ENCODE results near the gene MCC.

Gene MCC

GRCh38 chr5:113381791-113382190, 106.5 kb downstream of the MCC start:
- Histone ChIP-seq H3K27ac (ENCODE audit: low read depth, low read length) (no peak overlapping the region), H3K4me3 (ENCODE audit: low read depth, low read length) (no peak overlapping the region), H3K9me3 (ENCODE audit: control insufficient read depth, insufficient read depth, low read depth, low read length) (no peaks in the 10 kb centered on the region), H3K4me1 (ENCODE audit: control insufficient read depth, insufficient read depth, low read length) (no peaks in the 10 kb centered on the region; the same call in 1 of the 2 replicates), H3K9ac (ENCODE audit: low read length) (no peak overlapping the region), H3K27me3 (ENCODE audit: control insufficient read depth, insufficient read depth, low read length) (no peaks in the 10 kb centered on the region), H3K36me3 (ENCODE audit: control insufficient read depth, insufficient read depth, low read length) (no peaks in the 10 kb centered on the region)

- Histone ChIP-seq H3K9me3 (ENCODE audit: control insufficient read depth, insufficient read depth, low read depth, low read length) (no peaks in the 10 kb centered on the region), H3K36me3 (ENCODE audit: control insufficient read depth, insufficient read depth, low read length) (no peaks in the 10 kb centered on the region), H3K4me3 (ENCODE audit: low read depth, low read length) (no peak overlapping the region), H3K27ac (ENCODE audit: low read depth, low read length) (no peak overlapping the region), H3K4me1 (ENCODE audit: control insufficient read depth, insufficient read depth, low read length) (no peaks in the 10 kb centered on the region; the same call in 1 of the 2 replicates), H3K9ac (ENCODE audit: low read length) (no peak overlapping the region), H3K27me3 (ENCODE audit: control insufficient read depth, insufficient read depth, low read length) (no peaks in the 10 kb centered on the region)
Observed at GRCh38 chr5:113380807-113381326, 107.4 kb downstream of the MCC start.

GRCh38 chr5:113379936-113380806, 108.1 kb downstream of the MCC start:
- Histone ChIP-seq H3K27me3 (ENCODE audit: control insufficient read depth, insufficient read depth, low read length) (no peaks in the 10 kb centered on the region), H3K9ac (ENCODE audit: low read length) (no peak overlapping the region), H3K4me1 (ENCODE audit: control insufficient read depth, insufficient read depth, low read length) (no peaks in the 10 kb centered on the region; the same call in 1 of the 2 replicates), H3K9me3 (ENCODE audit: control insufficient read depth, insufficient read depth, low read depth, low read length) (no peaks in the 10 kb centered on the region), H3K27ac (ENCODE audit: low read depth, low read length) (no peak overlapping the region), H3K4me3 (ENCODE audit: low read depth, low read length) (no peak overlapping the region), H3K36me3 (ENCODE audit: control insufficient read depth, insufficient read depth, low read length) (no peaks in the 10 kb centered on the region)

GRCh38 chr5:113378959-113379541, 109.2 kb downstream of the MCC start:
- Histone ChIP-seq H3K9ac (ENCODE audit: low read length) (no peak overlapping the region), H3K36me3 (ENCODE audit: control insufficient read depth, insufficient read depth, low read length) (no peaks in the 10 kb centered on the region), H3K4me1 (ENCODE audit: control insufficient read depth, insufficient read depth, low read length) (no peaks in the 10 kb centered on the region; the same call in 1 of the 2 replicates), H3K4me3 (ENCODE audit: low read depth, low read length) (no peak overlapping the region), H3K27me3 (ENCODE audit: control insufficient read depth, insufficient read depth, low read length) (no peaks in the 10 kb centered on the region), H3K27ac (ENCODE audit: low read depth, low read length) (no peak overlapping the region), H3K9me3 (ENCODE audit: control insufficient read depth, insufficient read depth, low read depth, low read length) (no peaks in the 10 kb centered on the region)

GRCh38 chr5:113378514-113378913, 109.7 kb downstream of the MCC start:
- Histone ChIP-seq H3K4me1 (ENCODE audit: control insufficient read depth, insufficient read depth, low read length) (no peaks in the 10 kb centered on the region; the same call in 1 of the 2 replicates), H3K9ac (ENCODE audit: low read length) (no peak overlapping the region), H3K27me3 (ENCODE audit: control insufficient read depth, insufficient read depth, low read length) (no peaks in the 10 kb centered on the region), H3K9me3 (ENCODE audit: control insufficient read depth, insufficient read depth, low read depth, low read length) (no peaks in the 10 kb centered on the region), H3K27ac (ENCODE audit: low read depth, low read length) (no peak overlapping the region), H3K4me3 (ENCODE audit: low read depth, low read length) (no peak overlapping the region), H3K36me3 (ENCODE audit: control insufficient read depth, insufficient read depth, low read length) (no peaks in the 10 kb centered on the region)

- Histone ChIP-seq H3K4me1 (ENCODE audit: control insufficient read depth, insufficient read depth, low read length) (no peaks in the 10 kb centered on the region; the same call in 1 of the 2 replicates), H3K9ac (ENCODE audit: low read length) (no peak overlapping the region), H3K36me3 (ENCODE audit: control insufficient read depth, insufficient read depth, low read length) (no peaks in the 10 kb centered on the region), H3K27ac (ENCODE audit: low read depth, low read length) (no peak overlapping the region), H3K27me3 (ENCODE audit: control insufficient read depth, insufficient read depth, low read length) (no peaks in the 10 kb centered on the region), H3K4me3 (ENCODE audit: low read depth, low read length) (no peak overlapping the region), H3K9me3 (ENCODE audit: control insufficient read depth, insufficient read depth, low read depth, low read length) (no peaks in the 10 kb centered on the region)
Observed at GRCh38 chr5:113378081-113378480, 110.2 kb downstream of the MCC start.

- Histone ChIP-seq H3K36me3 (ENCODE audit: control insufficient read depth, insufficient read depth, low read length) (no peaks in the 10 kb centered on the region), H3K27me3 (ENCODE audit: control insufficient read depth, insufficient read depth, low read length) (no peaks in the 10 kb centered on the region), H3K27ac (ENCODE audit: low read depth, low read length) (no peak overlapping the region), H3K4me1 (ENCODE audit: control insufficient read depth, insufficient read depth, low read length) (no peaks in the 10 kb centered on the region; the same call in 1 of the 2 replicates), H3K4me3 (ENCODE audit: low read depth, low read length) (no peak overlapping the region), H3K9me3 (ENCODE audit: control insufficient read depth, insufficient read depth, low read depth, low read length) (no peaks in the 10 kb centered on the region), H3K9ac (ENCODE audit: low read length) (no peak overlapping the region)
Observed at GRCh38 chr5:113376640-113377039, 111.6 kb downstream of the MCC start.

GRCh38 chr5:113375480-113376060, 112.7 kb downstream of the MCC start:
- H3K4me3 ChIP-seq (ENCODE audit: low read depth, low read length), result no peak overlapping the region
- H3K27ac ChIP-seq (ENCODE audit: low read depth, low read length), result no peak overlapping the region
- H3K27me3 ChIP-seq (ENCODE audit: control insufficient read depth, insufficient read depth, low read length), result no peaks in the 10 kb centered on the region

GRCh38 chr5:113373426-113373825, 114.8 kb downstream of the MCC start:
- Histone ChIP-seq H3K27ac (ENCODE audit: low read depth, low read length) (no peak overlapping the region), H3K27me3 (ENCODE audit: control insufficient read depth, insufficient read depth, low read length) (no peaks in the 10 kb centered on the region), H3K9ac (ENCODE audit: low read length) (no peak overlapping the region)

More at GRCh38 chr5:113375480-113376060, 112.7 kb downstream of the MCC start:
- H3K9me3 ChIP-seq (ENCODE audit: control insufficient read depth, insufficient read depth, low read depth, low read length), result no peaks in the 10 kb centered on the region
- no peaks in the 10 kb centered on the region; the same call in 1 of the 2 replicates for H3K4me1 ChIP-seq (ENCODE audit: control insufficient read depth, insufficient read depth, low read length)
- no peak overlapping the region for H3K9ac ChIP-seq (ENCODE audit: low read length)
- H3K36me3 ChIP-seq (ENCODE audit: control insufficient read depth, insufficient read depth, low read length), result no peaks in the 10 kb centered on the region

GRCh38 chr5:113371721-113372196, 116.5 kb downstream of the MCC start:
- H3K36me3 ChIP-seq (ENCODE audit: control insufficient read depth, insufficient read depth, low read length), result no peaks in the 10 kb centered on the region
- H3K4me1 ChIP-seq (ENCODE audit: control insufficient read depth, insufficient read depth, low read length), result no peaks in the 10 kb centered on the region
- H3K9me3 ChIP-seq (ENCODE audit: control insufficient read depth, insufficient read depth, low read depth, low read length), result no peaks in the 10 kb centered on the region; the same call in 1 of the 2 replicates
- H3K27me3 ChIP-seq (ENCODE audit: control insufficient read depth, insufficient read depth, low read length), result no peaks in the 10 kb centered on the region
- H3K27ac ChIP-seq (ENCODE audit: low read depth, low read length), result no peak overlapping the region
- H3K4me3 ChIP-seq (ENCODE audit: low read depth, low read length), result no peak overlapping the region
- no peak overlapping the region for H3K9ac ChIP-seq (ENCODE audit: low read length)

More at GRCh38 chr5:113373426-113373825, 114.8 kb downstream of the MCC start:
- Histone ChIP-seq H3K9me3 (ENCODE audit: control insufficient read depth, insufficient read depth, low read depth, low read length) (no peaks in the 10 kb centered on the region), H3K36me3 (ENCODE audit: control insufficient read depth, insufficient read depth, low read length) (no peaks in the 10 kb centered on the region), H3K4me3 (ENCODE audit: low read depth, low read length) (no peak overlapping the region), H3K4me1 (ENCODE audit: control insufficient read depth, insufficient read depth, low read length) (no peaks in the 10 kb centered on the region)

Measured in HUES6 (cell line).